ENCODE results near the gene WFS1.

WFS1 gene

DNA sequence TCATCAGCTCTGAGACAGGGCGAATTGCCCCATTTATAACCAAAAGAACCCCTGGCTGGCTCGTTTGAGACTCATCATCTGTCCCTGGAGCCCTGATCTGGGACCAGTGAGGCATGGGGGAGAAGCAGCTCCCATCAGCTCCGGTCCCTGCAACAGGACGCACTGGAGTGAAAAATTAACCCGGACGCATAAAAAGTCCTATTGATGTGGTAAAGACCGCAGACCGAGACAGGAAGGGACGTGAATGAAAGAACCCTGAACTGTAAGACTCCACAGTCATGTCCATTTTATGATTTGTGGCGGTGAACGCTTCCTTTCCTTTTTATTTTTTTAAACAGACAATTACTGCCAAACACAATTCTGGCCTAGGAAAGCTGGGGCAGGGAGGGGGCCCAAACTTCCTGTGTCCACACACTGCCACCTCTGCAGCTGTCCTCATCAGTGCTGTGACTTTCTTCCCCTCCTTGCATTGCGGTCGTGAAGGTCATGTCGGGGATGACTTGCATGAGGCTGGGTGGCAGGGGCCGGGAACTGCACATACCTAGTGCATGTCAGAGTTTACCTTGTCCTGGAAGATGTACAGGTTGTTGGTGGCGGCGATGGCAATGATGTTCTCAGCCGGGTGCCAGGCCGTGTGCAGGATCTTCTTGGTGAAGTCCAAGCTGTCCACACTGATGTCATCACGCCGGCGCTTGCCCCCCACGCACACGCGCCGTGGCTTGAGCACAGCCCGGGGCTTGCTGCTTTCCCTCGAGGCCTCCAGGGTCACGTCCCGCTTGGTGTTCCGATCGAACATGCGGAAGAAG, 53.3 kb downstream of the WFS1 start:
- Histone ChIP-seq H3K4me1 (ENCODE audit: control insufficient read depth in 1 of 2, insufficient read depth in 2 of 2, low read length in 2 of 2) (peaks cover 8 to 11% of the 10 kb centered on the region in 2 donors), H3K4me3 (ENCODE audit: low read depth in 1 of 2, low read length in 2 of 2) (no peak overlapping the region), H3K27ac (ENCODE audit: low read depth, low read length) (no peak overlapping the region), H3K9me3 (ENCODE audit: control insufficient read depth in 1 of 2, low read length in 2 of 2) (no peaks in the 10 kb centered on the region), H3K9ac (ENCODE audit: low read depth in 1 of 2, low read length in 2 of 2) (no peak overlapping the region), H3K27me3 (ENCODE audit: control insufficient read depth in 1 of 2, insufficient read depth in 2 of 2, low read length in 2 of 2) (no peaks in the 10 kb centered on the region), H3K36me3 (ENCODE audit: control insufficient read depth in 1 of 2, insufficient read depth in 2 of 2, low read length in 2 of 2) (no peaks in the 10 kb centered on the region)

DNA sequence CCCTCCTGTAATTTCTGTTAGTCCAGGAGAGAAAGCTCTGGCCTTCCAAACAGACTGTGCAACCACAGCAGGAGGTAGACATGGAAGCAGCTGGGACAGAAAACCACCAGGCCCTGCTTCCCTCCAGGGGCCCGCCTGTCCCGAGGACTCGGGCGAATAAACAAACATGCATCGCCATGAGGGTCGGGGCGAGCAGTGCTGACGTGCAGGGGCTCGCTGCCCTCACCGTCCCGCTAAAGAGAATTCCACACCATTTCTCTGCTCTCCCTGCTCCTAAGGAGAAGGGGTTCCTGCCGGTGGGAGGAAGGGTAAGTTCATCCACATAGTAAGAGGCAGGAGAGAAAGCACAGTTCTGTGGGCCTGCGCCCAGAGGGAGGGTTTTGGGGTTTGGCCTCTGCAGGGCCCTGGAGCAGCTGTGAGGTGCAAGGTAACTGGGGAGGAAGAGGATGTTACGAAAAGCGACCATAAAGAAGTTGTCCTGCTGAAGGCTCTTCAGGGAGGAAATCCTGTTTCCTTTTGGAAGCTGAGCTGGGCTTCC, 54.9 kb downstream of the WFS1 start:
- Histone ChIP-seq H3K9ac (ENCODE audit: low read depth in 1 of 2, low read length in 2 of 2) (peak overlapping the region in 1 of 2 donors; percentile 36), H3K27me3 (ENCODE audit: control insufficient read depth in 1 of 2, insufficient read depth in 2 of 2, low read length in 2 of 2) (peaks cover 0 to 5% of the 10 kb centered on the region in 2 donors), H3K27ac (ENCODE audit: low read depth, low read length) (no peak overlapping the region), H3K36me3 (ENCODE audit: control insufficient read depth in 1 of 2, insufficient read depth in 2 of 2, low read length in 2 of 2) (no peaks in the 10 kb centered on the region), H3K4me1 (ENCODE audit: control insufficient read depth in 1 of 2, insufficient read depth in 2 of 2, low read length in 2 of 2) (peaks cover 8 to 11% of the 10 kb centered on the region in 2 donors), H3K4me3 (ENCODE audit: low read depth in 1 of 2, low read length in 2 of 2) (peak overlapping the region in 1 of 2 donors; percentile 31), H3K9me3 (ENCODE audit: control insufficient read depth in 1 of 2, low read length in 2 of 2) (no peaks in the 10 kb centered on the region)

DNA sequence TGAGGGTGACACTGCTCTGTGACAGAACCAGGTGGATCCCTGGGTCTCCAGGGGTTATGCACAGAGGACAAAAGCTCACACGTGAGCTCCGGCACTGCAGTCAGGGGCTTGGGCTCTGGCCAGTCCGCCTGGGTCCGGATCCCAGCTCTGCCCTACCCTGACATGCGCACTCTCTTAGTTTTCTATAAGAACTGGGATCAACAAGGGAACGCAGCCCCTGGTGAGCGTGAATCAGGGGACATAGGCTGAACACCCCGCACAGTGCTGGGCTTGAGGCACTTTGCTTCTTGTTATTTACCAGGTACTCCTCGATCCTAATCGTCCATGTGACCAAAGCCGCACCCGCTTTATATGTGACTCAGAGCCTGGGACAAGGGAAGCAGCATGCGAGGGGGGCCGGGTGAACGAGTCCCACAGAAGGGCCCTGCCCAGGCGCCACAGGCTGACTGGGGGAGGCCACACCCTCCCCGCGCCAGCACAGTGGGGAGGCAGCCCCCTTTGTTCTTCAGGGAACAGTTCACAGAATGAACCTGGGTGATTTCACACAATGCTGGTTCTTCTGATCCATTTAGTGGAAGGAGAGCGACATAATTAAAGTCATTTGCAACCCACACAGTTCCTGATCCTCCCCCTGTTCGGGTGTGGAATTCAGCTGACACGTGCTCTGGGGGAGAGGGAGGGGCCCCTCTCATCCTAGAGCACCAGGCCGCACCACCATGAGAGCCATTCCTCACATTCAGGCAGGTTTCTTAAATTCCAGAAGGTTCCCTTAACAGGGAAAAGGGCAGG, 55.5 kb downstream of the WFS1 start:
- Histone ChIP-seq H3K9ac (ENCODE audit: low read depth in 1 of 2, low read length in 2 of 2) (peak overlapping the region in 1 of 2 donors; percentile 36), H3K27me3 (ENCODE audit: control insufficient read depth in 1 of 2, insufficient read depth in 2 of 2, low read length in 2 of 2) (peaks cover 0 to 5% of the 10 kb centered on the region in 2 donors), H3K27ac (ENCODE audit: low read depth, low read length) (no peak overlapping the region), H3K4me1 (ENCODE audit: control insufficient read depth in 1 of 2, insufficient read depth in 2 of 2, low read length in 2 of 2) (peaks cover 8 to 11% of the 10 kb centered on the region in 2 donors), H3K4me3 (ENCODE audit: low read depth in 1 of 2, low read length in 2 of 2) (peak overlapping the region in 1 of 2 donors; percentile 31), H3K9me3 (ENCODE audit: control insufficient read depth in 1 of 2, low read length in 2 of 2) (no peaks in the 10 kb centered on the region), H3K36me3 (ENCODE audit: control insufficient read depth in 1 of 2, insufficient read depth in 2 of 2, low read length in 2 of 2) (no peaks in the 10 kb centered on the region)

DNA sequence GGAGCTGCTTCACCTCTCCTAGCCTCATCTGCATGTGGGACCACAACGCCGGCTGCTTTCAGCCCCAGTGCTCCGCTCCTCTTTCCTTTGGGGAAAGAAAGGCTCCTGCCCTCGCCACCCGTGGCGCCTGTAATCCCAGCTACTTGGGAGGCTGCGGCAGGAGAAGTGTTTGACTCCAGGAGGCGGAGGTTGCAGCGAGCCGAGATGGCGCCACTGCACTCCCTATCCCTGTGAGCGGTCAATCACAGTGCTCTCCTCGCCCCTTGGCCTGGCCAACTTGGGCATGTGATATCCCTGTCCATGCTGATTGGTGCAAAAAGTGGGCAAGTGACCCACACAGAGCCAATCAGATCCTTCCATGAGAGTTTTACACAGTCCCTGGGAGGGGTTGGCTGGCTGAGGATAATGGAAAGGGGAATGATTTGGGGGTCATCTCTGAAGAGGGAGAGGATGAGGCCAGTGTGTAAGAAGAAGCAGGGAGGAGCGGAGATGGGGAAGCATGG, 56.2 kb downstream of the WFS1 start:
- Histone ChIP-seq H3K36me3 (ENCODE audit: control insufficient read depth in 1 of 2, insufficient read depth in 2 of 2, low read length in 2 of 2) (no peaks in the 10 kb centered on the region), H3K27me3 (ENCODE audit: control insufficient read depth in 1 of 2, insufficient read depth in 2 of 2, low read length in 2 of 2) (peaks cover 0 to 5% of the 10 kb centered on the region in 2 donors), H3K27ac (ENCODE audit: low read depth, low read length) (no peak overlapping the region), H3K4me1 (ENCODE audit: control insufficient read depth in 1 of 2, insufficient read depth in 2 of 2, low read length in 2 of 2) (peaks cover 8 to 11% of the 10 kb centered on the region in 2 donors), H3K4me3 (ENCODE audit: low read depth in 1 of 2, low read length in 2 of 2) (no peak overlapping the region), H3K9me3 (ENCODE audit: control insufficient read depth in 1 of 2, low read length in 2 of 2) (no peaks in the 10 kb centered on the region), H3K9ac (ENCODE audit: low read depth in 1 of 2, low read length in 2 of 2) (no peak overlapping the region)

DNA sequence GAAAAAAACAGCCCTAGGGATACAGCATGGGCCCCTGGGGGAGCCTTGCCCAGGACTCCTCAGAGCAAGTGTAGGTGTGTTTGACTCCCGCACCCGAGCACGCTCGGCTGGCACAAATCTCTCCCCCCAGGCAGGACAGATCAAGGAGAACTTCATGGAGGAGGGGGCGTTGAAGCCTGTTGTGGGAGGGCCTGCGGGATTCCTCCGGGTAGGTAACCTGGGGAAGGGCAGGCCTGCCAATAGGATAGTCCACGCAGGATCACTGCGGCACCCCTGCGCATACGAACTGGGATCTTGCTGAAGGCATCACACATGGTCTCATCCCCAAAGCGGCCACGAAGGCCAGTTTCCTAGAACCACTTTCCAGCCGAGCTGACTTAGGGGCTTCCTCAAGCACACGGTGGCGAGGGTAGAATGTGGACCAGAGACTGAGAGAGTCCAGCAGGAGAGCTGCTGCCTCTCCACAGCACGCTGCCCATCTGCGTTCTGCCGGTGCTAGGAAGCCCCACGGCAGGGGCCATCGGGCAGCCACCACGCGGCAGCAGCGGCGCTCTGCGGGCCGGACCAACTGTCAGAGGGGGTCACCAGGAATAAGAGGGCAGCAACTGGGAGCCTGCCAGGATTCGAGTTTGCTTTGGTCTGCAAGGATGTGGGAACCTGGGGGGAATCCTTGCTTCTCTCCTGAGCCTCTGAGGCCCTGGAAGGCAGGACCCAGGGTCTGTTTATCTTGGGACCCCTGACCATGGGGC, 56.8 kb downstream of the WFS1 start:
- Histone ChIP-seq H3K4me1 (ENCODE audit: control insufficient read depth in 1 of 2, insufficient read depth in 2 of 2, low read length in 2 of 2) (peaks cover 8 to 11% of the 10 kb centered on the region in 2 donors), H3K9me3 (ENCODE audit: control insufficient read depth in 1 of 2, low read length in 2 of 2) (peaks cover 0 to 2% of the 10 kb centered on the region in 2 donors), H3K9ac (ENCODE audit: low read depth in 1 of 2, low read length in 2 of 2) (no peak overlapping the region), H3K27ac (ENCODE audit: low read depth, low read length) (no peak overlapping the region), H3K27me3 (ENCODE audit: control insufficient read depth in 1 of 2, insufficient read depth in 2 of 2, low read length in 2 of 2) (peaks cover 0 to 5% of the 10 kb centered on the region in 2 donors), H3K36me3 (ENCODE audit: control insufficient read depth in 1 of 2, insufficient read depth in 2 of 2, low read length in 2 of 2) (no peaks in the 10 kb centered on the region), H3K4me3 (ENCODE audit: low read depth in 1 of 2, low read length in 2 of 2) (no peak overlapping the region)

DNA sequence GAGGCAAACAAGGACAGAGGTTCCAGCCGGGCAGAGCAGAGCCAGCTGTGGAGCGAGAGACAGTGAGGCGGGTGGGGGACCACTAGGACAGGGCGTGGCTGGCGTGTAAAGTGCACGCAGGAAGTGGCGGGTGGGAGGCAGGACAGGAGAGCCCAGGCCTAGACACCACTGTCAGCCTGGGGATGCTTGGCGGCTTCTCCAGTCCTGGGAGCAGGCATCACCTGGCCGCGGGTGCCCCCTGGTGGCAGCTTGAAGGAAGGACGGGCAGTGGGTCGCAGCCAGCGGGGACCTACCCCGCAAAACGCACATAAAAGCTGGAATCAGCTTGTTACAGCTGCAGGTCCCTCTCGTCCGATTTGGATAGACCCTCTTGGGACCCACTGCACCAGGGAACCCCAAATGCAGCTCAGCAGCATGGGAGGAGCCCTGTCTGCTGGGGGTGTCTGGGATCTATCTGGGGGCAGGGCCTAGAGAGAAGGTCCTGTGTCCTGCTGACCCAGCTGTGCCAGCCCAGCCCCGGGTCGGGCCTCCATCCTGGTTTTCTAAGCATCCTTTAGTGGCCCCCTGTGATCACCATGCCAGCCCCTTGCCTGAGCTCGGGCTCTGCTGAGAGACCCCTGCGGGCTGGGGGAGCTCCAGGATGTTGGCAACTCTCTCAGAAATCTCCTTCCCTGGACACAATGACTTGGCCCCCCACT, 57.7 kb downstream of the WFS1 start:
- H3K9me3 ChIP-seq (ENCODE audit: control insufficient read depth in 1 of 2, low read length in 2 of 2), result peaks cover 0 to 4% of the 10 kb centered on the region in 2 donors
- no peak overlapping the region for H3K4me3 ChIP-seq (ENCODE audit: low read depth in 1 of 2, low read length in 2 of 2)
- no peaks in the 10 kb centered on the region for H3K36me3 ChIP-seq (ENCODE audit: control insufficient read depth in 1 of 2, insufficient read depth in 2 of 2, low read length in 2 of 2)
- peaks cover 8 to 11% of the 10 kb centered on the region in 2 donors for H3K4me1 ChIP-seq (ENCODE audit: control insufficient read depth in 1 of 2, insufficient read depth in 2 of 2, low read length in 2 of 2)
- H3K9ac ChIP-seq (ENCODE audit: low read depth in 1 of 2, low read length in 2 of 2), result no peak overlapping the region
- peaks cover 0 to 5% of the 10 kb centered on the region in 2 donors for H3K27me3 ChIP-seq (ENCODE audit: control insufficient read depth in 1 of 2, insufficient read depth in 2 of 2, low read length in 2 of 2)
- no peak overlapping the region for H3K27ac ChIP-seq (ENCODE audit: low read depth, low read length)

DNA sequence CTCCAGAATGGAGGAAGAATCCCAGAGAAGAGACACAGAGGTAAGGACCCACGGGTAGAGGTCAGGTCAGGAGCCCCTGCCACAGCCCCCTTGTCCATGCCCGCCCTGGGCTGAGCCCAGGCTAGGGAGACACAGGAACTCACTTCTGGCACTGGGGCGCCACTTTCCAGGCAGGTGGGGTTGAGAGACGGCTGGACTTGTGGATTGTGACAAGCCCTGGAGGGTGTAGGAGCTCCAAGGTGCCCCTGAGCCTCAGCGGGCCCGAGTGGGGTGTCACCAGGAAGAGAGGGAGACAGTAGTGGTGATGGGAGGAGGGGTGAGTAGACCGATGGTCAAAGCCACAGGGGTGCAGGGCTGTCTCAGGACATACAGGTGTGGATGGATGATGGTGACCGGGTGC, 58.9 kb downstream of the WFS1 start:
- no peak overlapping the region for H3K27ac ChIP-seq (ENCODE audit: low read depth, low read length)
- H3K4me3 ChIP-seq (ENCODE audit: low read depth in 1 of 2, low read length in 2 of 2), result no peak overlapping the region
- H3K9me3 ChIP-seq (ENCODE audit: control insufficient read depth in 1 of 2, low read length in 2 of 2), result peaks cover 0 to 4% of the 10 kb centered on the region in 2 donors
- H3K9ac ChIP-seq (ENCODE audit: low read depth in 1 of 2, low read length in 2 of 2), result no peak overlapping the region
- H3K4me1 ChIP-seq (ENCODE audit: control insufficient read depth in 1 of 2, insufficient read depth in 2 of 2, low read length in 2 of 2), result peaks cover 8 to 11% of the 10 kb centered on the region in 2 donors
- H3K36me3 ChIP-seq (ENCODE audit: control insufficient read depth in 1 of 2, insufficient read depth in 2 of 2, low read length in 2 of 2), result no peaks in the 10 kb centered on the region
- peaks cover 0 to 5% of the 10 kb centered on the region in 2 donors for H3K27me3 ChIP-seq (ENCODE audit: control insufficient read depth in 1 of 2, insufficient read depth in 2 of 2, low read length in 2 of 2)

DNA sequence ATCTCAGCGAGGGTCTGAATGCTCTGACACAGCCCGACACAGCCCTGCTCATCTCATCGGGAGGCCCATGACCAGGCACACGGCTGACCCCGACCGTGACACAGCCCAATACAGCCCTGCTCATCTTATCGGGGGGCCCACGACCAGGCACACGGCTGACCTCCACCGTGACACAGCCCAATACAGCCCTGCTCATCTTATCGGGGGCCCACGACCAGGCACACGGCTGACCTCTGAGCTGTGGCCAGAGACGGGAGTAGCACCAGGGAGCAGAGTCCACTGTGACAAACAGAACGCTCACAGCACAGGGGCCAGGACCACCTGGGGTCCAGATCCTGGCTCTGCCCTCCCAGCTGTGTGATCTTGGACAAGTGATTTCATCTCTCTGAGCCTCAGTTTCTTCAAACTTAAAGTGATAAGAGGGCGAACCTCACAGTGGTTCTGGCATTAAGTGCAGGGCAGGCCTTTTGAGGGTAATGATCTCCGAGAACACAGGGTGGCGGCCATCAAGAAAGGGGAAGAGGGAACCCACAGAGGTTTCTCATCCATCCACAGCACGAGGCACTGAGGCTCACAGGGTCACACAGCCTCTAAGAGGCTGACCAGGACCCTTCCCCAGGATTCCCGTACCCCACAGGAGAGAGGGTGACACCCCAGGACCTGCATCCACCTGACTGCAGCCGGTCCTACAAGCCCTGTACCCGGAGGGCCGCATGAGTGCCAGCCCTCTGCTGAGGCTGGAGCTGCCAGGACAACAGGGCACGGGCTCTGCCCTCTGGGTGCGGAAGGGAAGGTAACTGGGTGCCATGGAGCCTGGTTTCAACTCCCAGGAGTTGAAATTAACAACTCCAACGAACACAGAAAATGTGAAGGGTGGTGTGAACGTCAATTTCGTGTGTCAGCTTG, 60.1 kb downstream of the WFS1 start:
- no peaks in the 10 kb centered on the region for H3K36me3 ChIP-seq (ENCODE audit: control insufficient read depth in 1 of 2, insufficient read depth in 2 of 2, low read length in 2 of 2)
- no peak overlapping the region for H3K9ac ChIP-seq (ENCODE audit: low read depth in 1 of 2, low read length in 2 of 2)
- H3K27me3 ChIP-seq (ENCODE audit: control insufficient read depth in 1 of 2, insufficient read depth in 2 of 2, low read length in 2 of 2), result peaks cover 0 to 5% of the 10 kb centered on the region in 2 donors
- H3K27ac ChIP-seq (ENCODE audit: low read depth, low read length), result no peak overlapping the region
- H3K4me1 ChIP-seq (ENCODE audit: control insufficient read depth in 1 of 2, insufficient read depth in 2 of 2, low read length in 2 of 2), result peaks cover 6 to 9% of the 10 kb centered on the region in 2 donors
- H3K9me3 ChIP-seq (ENCODE audit: control insufficient read depth in 1 of 2, low read length in 2 of 2), result peaks cover 4 to 6% of the 10 kb centered on the region in 2 donors
- H3K4me3 ChIP-seq (ENCODE audit: low read depth in 1 of 2, low read length in 2 of 2), result no peak overlapping the region

All from duodenal mucosa (tissue), 2 donors.